NCI-H2171 treated with DMSO at 0.1 percent for 48 hours (cell line): ENCODE measurements around the gene PXK.
"Not testable (repeated sequence)": the region's sequence is repeated elsewhere in the genome, so short reads cannot be mapped to it uniquely, and the experiment has no call there.

Experiments used
- DNase-seq: peaks from one replicate; lab custom pipeline; 2025; lab: John Stamatoyannopoulos, UW

The PXK gene

DNA sequence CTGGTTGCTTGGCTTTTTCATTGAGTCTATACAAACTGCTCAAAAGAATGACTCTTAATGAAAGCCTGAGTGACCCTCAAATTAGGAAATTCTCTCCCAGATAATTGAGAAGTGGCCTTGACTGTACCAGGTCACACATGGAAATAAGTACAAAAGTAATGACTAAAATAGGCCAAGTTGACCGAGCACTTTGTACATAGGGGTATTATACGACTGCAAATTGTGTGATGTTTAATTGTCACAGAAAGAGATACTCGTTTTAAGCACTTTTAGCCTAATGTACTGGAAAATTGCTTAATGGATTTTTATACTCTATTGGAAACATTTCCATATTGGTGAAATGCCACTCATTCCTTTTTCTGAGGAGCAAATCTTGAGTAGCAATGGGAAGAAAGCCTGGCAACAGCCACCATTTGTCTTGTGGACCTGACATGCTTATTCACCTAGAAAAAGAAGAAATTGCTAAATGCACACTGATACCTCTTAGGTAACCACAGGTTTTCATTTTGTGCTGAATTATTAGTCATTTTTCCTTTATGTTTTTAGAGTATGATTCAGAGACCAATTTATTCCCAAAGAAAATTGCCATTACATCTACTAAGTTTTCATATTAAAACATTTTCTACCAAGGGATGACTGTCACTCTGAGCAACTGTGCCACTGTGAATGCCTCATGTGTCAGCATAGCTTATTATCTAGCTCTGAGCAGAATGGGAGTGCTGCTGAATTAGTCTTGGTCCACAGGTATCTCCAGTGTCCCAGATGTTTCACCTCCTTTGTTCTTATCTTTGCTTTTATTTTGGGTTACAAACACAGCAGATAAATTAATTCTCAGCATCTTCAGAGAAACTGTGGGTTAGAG lies 8.9 kb upstream of the PXK start:
- no peak for DNase-seq

DNA sequence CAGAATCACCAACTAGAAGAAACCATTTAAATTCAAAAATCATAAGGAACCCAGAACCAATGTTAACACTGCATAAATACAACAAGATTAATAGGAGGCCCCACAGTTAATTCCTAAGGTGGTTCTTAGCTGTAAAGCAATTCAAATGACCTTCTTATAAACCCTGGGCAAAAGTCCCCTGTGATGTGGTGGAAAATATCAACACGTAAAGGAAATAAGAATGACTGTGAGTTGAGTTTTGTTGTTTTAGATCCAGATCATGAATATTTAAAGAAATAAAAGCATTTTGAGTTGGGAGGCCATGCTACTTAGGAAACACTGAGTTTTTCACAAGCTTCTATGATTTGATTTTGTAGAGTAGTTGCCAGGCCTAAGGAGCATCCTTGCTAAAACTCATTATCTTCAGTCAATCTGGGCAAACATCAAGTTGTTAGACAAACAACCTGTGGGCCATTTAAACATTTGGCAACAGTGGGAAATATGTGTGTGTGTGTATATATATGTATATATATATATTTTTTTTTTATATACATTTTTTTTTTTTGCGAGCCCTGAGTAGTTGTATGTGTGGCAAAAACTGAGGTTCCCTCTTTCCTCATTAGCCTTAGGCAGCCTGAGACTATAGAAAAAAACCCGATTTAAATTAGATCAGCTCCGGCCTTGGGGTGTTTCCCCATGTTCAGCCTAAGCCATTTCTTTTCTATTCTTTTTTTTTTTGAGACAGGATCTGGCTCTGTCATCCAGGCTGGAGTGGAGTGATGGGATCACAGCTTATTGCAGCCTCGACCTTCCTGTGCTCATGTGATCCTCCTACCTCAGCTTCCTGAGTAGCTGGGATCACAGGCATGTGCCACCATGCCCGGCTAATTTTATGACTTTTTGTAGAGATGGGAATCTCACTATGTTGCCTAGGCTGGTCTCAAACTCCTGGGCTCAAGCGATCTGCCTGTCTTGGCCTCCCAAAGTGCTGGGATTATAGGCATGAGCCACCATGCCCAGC lies 8.0 kb upstream of the PXK start:
- DNase-seq, result no peak

DNA sequence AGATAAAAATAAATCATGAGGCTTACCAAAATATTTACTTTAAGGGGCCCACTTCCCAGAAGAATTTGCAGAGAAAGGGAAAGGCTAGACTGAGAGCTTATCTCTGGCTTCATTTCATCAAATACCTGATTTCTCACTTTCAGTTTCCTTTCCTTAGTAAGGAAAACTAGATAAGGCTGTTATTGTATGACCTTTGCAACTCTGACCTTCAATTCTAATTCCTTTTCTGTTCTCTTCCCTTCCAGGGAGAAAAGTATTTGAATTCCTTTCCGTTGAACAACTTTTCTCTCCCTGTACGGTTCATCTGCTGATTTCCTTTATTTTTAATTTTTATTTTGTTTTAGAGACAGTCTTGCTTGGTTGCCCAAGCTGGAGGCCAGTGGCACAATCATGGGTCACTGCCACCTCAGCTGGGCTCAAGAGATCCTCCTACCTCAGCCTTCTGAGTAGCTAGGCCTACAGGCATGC lies 7.1 kb upstream of the PXK start:
- DNase-seq, result no peak

GRCh38 chr3:58326267-58326900 lies 6.3 kb upstream of the PXK start:
- no peak for DNase-seq

DNA sequence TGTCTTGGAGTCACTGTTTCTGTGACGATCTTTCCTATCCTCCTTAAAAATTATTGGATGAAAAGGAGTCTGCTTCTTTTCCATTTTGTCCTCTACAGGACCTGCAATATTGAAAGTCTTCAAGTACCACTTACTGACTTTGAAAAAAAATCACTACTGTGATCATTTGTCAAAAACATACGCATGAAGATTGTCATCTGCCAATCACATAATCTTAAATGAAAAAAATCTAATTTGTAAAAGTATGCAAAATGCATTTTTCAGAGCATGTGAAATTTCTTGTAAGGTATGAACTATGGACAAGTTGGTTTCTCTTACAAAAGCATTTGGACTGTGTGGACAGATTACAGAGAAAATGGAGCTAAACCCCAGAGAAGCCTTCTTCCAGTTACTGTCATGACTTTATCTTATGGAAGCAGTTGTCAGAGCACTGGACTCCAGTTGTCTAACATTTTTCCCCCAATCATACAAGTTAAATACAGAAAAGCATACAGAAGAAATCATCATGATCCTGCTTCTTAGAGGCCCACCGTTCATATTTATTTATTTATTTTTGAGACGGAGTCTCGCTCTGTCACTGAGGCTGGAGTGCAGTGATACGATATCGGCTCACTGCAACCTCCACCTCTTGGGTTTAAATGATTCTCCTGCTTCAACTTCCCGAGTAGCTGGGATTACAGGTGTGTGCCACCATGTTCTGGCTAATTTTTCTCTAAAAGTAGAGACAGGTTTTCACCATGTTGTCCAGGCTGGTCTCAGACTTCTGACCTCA lies 3.4 kb upstream of the PXK start:
- DNase-seq, result no peak

DNA sequence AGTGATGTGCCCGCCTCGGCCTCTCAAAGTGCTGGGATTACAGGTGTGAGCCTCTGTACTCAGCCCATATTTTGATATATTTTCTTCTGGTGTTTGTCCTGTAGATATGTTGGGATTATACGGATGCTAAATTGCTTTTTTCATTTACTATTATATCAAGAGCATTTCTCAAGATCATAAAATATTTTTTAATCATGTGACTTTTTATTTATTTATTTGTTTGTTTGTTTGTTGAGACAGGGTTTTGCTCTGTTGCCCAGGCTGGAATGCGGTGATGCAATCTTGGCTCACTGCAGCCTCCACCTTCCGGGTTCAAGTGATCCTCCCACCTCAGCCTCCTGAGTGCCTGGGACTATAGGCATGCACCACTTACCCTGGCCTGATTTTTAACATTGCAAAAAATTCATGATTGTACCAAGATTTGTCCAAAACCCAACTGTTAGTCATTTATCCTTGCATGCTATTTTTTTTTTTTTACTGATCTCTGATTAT lies 2.7 kb upstream of the PXK start:
- DNase-seq, result no peak

GRCh38 chr3:58331593-58332152 lies 1.0 kb upstream of the PXK start:
- DNase-seq, result no peak

GRCh38 chr3:58333206-58334012 lies 717 bp downstream of the PXK start:
- peak; percentile 5 for DNase-seq

DNA sequence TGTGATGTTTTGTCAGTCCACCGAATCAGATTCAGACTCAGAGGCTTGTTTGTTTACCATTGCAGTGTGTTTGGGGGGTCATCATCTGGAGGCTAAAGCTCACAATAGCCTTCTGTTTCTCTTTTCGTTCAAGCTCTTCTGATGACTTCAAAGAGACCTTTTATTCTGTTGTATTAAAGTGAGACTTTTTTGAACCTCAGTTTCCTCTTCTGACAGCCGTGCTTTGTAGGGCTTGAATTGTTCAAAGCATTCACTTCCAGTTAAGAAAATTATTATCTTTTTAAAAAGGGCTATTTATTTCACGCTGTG lies 1.3 kb downstream of the PXK start:
- DNase-seq, result no peak

GRCh38 chr3:58334506-58334884 lies 1.8 kb downstream of the PXK start:
- no peak for DNase-seq

- DNase-seq, result no peak
These were observed 2.9 kb downstream of the PXK start for GRCh38 chr3:58335652-58335947.

- no peak for DNase-seq
These were observed 3.6 kb downstream of the PXK start for GRCh38 chr3:58336135-58336882.

DNA sequence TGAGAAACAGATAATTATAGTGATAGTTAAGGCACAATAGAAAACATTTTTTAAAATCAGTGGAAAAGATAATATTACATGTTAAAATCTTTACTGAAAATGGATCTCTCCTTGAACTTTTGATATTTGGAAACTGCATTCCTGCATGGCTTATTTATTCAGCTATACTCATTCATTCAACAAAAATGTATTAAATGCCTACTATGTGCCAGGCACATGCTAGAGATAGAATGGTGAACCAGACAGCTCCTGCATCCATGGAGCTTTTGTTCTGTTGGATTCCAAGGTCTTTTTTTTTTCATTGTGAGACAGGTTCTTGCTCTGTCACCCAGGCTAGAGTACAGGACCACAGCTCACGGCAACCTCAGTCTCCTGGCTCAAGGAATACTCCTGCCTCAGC lies 4.5 kb downstream of the PXK start:
- no peak for DNase-seq

- DNase-seq, result not testable (repeated sequence)
These were observed 6.5 kb downstream of the PXK start for GRCh38 chr3:58339146-58339545.

GRCh38 chr3:58340594-58341244 lies 8.0 kb downstream of the PXK start:
- no peak for DNase-seq

DNA sequence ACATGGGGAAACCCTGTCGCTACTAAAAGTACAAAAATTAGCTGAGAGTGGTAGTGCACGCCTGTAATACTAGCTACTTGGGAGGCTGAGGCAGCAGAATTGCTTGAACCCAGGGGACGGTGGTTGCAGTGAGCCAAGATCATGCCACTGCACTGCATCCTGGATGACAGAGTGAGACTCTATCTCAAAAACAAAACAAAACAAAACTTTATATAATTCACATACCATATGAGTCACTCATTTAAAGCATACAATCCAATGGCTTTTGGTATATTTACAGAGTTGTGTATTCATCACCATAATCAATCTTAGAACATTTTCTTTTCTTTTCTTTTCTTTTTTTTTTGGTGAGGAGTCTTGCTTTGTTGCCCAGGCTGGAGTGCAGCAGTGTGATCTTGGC lies 8.7 kb downstream of the PXK start:
- DNase-seq, result no peak

DNA sequence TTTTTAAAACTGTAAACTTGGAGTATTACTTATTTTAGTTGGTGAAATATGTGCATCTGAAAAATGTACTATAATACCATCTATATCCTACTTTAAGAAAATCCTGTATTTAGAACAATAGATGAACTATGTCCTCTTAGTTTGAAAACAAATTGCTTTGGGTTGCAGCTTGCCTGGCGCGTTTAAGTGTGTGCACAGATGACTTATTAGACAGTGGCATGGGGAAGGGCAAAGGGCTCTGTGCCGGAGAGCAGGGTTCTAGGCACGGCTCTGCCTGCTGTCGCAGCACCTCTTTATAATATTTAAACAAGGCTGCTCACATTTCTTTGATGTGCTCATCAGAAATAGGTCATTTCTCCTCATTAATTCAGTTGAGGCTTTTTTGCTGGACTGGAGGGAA lies 10.0 kb downstream of the PXK start:
- no peak for DNase-seq

DNA sequence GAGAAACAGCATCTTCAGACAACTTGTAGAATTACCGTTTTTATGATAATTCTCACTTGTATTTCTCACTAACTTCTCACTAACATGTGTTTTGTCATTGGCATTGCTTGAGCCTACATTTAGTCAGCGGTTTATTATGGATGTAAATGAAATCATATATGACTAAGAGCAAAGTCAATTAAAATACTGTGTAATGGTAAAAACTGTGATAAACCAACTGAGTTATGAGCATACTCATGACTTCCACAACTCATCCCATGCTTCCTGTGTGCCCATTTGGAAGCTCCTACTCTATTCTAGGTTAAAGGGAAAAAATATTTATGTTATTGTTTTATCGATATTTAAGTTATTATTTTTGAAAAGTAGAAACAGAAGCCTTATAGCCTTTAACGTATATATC lies 12.8 kb downstream of the PXK start:
- no peak for DNase-seq

GRCh38 chr3:58346368-58346767 lies 13.7 kb downstream of the PXK start:
- no peak for DNase-seq
